GM12878 (cell line): Measurements from ENCODE around the gene ATP12A. TPM values are rescaled to one million over a fixed set of nuclear protein-coding genes. Genes with fewer than 3 reads are reported as not detected.

Source experiments
- ATAC-seq: fragments of 200-7000 bp; cut with Tn5 transposase; 3 replicates; pipeline ENCODE4 v1.9.1; 2020; ENCODE audit warnings: mild to moderate bottlenecking, moderate library complexity
- BruUV-seq: library from RNA; stranded (reverse); fragments of 400-500 nt; replicated peaks from 2 replicates; lab custom pipeline; 2021; lab: Mats Ljungman, UMichigan
- CTCF ChIA-PET: fragments of 300-600 bp; sonication (Branson Sonifier 250); formaldehyde crosslinking; extraction: SDS; loops from one replicate; lab custom pipeline; 2021; ENCODE audit warnings: inconsistent platforms; lab: Yijun Ruan, JAX
- POLR2A ChIA-PET: fragments of 350-600 bp; formaldehyde crosslinking; extraction: SDS; loops from one replicate; lab custom pipeline; 2021; ENCODE audit warnings: inconsistent platforms; lab: Charles Lee
- RAD21 ChIA-PET: fragments of 300-600 bp; sonication (Branson Sonifier 250); formaldehyde crosslinking; loops from one replicate; lab custom pipeline; 2023; ENCODE audit warnings: antibody characterized with exemption; ENCODE audit not compliant: unreplicated experiment; lab: Charles Lee
- SMC1A ChIA-PET: fragments of 300-600 bp; sonication (Branson Sonifier 250); formaldehyde crosslinking; loops from one replicate; lab custom pipeline; 2023; ENCODE audit not compliant: unreplicated experiment, uncharacterized antibody; lab: Charles Lee
- DNase-seq: peaks from one replicate; pipeline ENCODE4 v3.0.0-alpha.2; 2011; ENCODE audit warnings: low read depth, low spot score
- FAIRE-seq: peaks from 3 replicates; lab custom pipeline; 2011; peaks lifted over from hg19 to GRCh38; lab: Jason Lieb, UNC
- H2AFZ ChIP-seq: 2 replicates; pipeline ENCODE4 v1.6.0; 2011; ENCODE audit warnings: low read depth, low read length, control low read depth; ENCODE audit not compliant: control insufficient read depth
- H3K27ac ChIP-seq: 2 replicates; pipeline ENCODE4 v1.5.1; 2011; ENCODE audit warnings: control low read depth; ENCODE audit not compliant: control insufficient read depth, insufficient read depth
- H3K27me3 ChIP-seq, 2 experiments: replicated peaks in 1 of 2; 2 replicates each; pipeline versions ENCODE4 v1.6.0 to v1.6.1; 2011; ENCODE audit warnings: low read length in 1 of 2; ENCODE audit not compliant: control insufficient read depth in 2 of 2, insufficient read depth in 2 of 2
- H3K36me3 ChIP-seq, 2 experiments: 2 replicates each; pipeline ENCODE4 v1.5.1; 2011; ENCODE audit warnings: low read length in 1 of 2; ENCODE audit not compliant: control insufficient read depth in 2 of 2, insufficient read depth in 2 of 2
- H3K4me1 ChIP-seq: 2 replicates; pipeline ENCODE4 v1.6.1; 2011; ENCODE audit warnings: mild to moderate bottlenecking, low read length, moderate library complexity, mixed read lengths; ENCODE audit not compliant: control insufficient read depth, insufficient read depth
- H3K4me2 ChIP-seq: 2 replicates; pipeline ENCODE4 v1.6.0; 2011; ENCODE audit warnings: control low read depth; ENCODE audit not compliant: control insufficient read depth, insufficient read depth
- H3K4me3 ChIP-seq: fragments of 200-600 bp; sonication (generic); 2 replicates; pipeline ENCODE4 v1.5.1; 2016
- H3K79me2 ChIP-seq: 2 replicates; pipeline ENCODE4 v1.6.0; 2011; ENCODE audit warnings: low read length; ENCODE audit not compliant: control insufficient read depth, insufficient read depth
- H3K9ac ChIP-seq: 2 replicates; pipeline ENCODE4 v1.8.0; 2011; ENCODE audit warnings: low read length, control low read depth, mixed read lengths; ENCODE audit not compliant: control insufficient read depth, insufficient read depth
- H3K9me3 ChIP-seq: replicated peaks from 3 replicates; pipeline ENCODE4 v1.5.1; 2011; ENCODE audit warnings: mild to moderate bottlenecking, low read length; ENCODE audit not compliant: control insufficient read depth, insufficient read depth
- H4K20me1 ChIP-seq: 2 replicates; pipeline ENCODE4 v1.6.0; 2011; ENCODE audit not compliant: control insufficient read depth, insufficient read depth
- ESRRA ChIP-seq: IDR thresholded peaks from 2 replicates; pipeline ENCODE4 v1.6.1; 2012; ENCODE audit warnings: mild to moderate bottlenecking, low read length, improper control_type of control experiment
- NR2C1 ChIP-seq: fragments of 450-650 bp; IDR thresholded peaks from 2 replicates; pipeline ENCODE4 v1.6.1; 2017; ENCODE audit warnings: antibody characterized with exemption, mild to moderate bottlenecking, moderate library complexity
- TBL1XR1 ChIP-seq: IDR thresholded peaks from 2 replicates; pipeline ENCODE4 v1.6.1; 2012; ENCODE audit warnings: low read depth, low read length, improper control_type of control experiment
- WGBS: methylation state at CpG from one replicate; pipeline ENCODE4 v1.1.6; 2016; ENCODE audit warnings: low lambda C conversion rate; ENCODE audit not compliant: insufficient replicate concordance, insufficient coverage; ENCODE audit errors: missing lambda C conversion rate; 5-methylcytosine and 5-hydroxymethylcytosine counted together
- in situ Hi-C: fragments of 300-500 bp; cut with MboI; formaldehyde crosslinking; loops from 9 replicates; pipeline ENCODE4 v1.14.3; 2018; ENCODE audit warnings: mixed read lengths
- intact Hi-C: fragments of 100-400 bp; cut with micrococcal nuclease; formaldehyde crosslinking; loops from one replicate; pipeline ENCODE4 v1.14.2; 2022; ENCODE audit not compliant: unreplicated experiment
- polyA plus RNA-seq, 11 experiments: library from polyadenylated mRNA; depleted of rRNA in 4 of 11; unstranded in 6 of 11; stranded (reverse) in 5 of 11; fragments of >200 nt; fragmentation: Nextera tagmentation in 4 of 11; fragmentation: Illumina TruSeq in 1 of 11; extraction: Ambion mirVana in 4 of 11; extraction: Trizol in 1 of 11; gene quantifications; 1 replicate in 1 of 11; 2 replicates in 10 of 11; pipeline versions ENCODE4 v1.2.1 to v1.2.3, GENCODE V29; 2011 to 2016; ENCODE audit warnings: inconsistent platforms in 2 of 11, missing spikeins in 2 of 11, low read depth in 1 of 11
- total RNA-seq, 4 experiments: library from RNA; depleted of rRNA in 3 of 4; stranded (reverse); fragments of >200 nt in 3 of 4; fragmentation: Illumina TruSeq in 1 of 4; extraction: Trizol in 1 of 4; gene quantifications; 2 replicates each; pipeline versions ENCODE4 v1.2.1 to v1.2.3, GENCODE V29; 2013 to 2021
- TF ChIP-seq, protein P1 (sequence below): fragments of 450-650 bp; formaldehyde crosslinking; IDR thresholded peaks from 2 replicates; pipeline ENCODE4 v1.4.0; 2022; ENCODE audit warnings: mild to moderate bottlenecking, moderate library complexity

ATP12A gene
- total and polyA plus RNA-seq, 10 of the 15 experiments (the other 5 are each of a cell fraction or from before 2014, with no cell fraction given) = 0.02 to 0.08 (median 0.04) TPM; not detected in 6

DNA sequence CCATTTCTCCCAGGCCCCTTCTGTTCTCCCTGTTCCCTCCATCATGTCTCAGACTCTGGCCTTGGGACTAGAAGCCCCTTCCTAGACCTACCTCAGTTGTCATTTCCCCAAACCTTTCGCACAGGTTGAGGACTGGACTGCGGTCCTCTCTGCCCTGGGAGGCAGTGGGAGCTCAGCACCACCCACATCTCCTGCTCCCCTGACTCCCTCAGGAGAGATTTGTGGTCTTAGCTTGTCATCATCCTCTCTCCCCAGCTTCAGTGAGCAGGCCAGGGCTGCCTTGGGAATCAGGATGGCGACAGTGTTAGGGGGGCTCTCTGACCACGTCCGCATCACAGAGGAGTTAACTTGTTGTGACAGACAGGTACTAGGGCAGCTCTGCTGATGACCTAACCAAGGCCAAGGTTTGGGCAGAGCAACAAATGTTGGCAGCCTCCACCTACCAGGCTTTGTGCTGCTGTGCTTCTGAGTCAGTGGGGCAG, 58.2 kb downstream of the ATP12A start:
- ChIA-PET SMC1A (no interaction called here), POLR2A (no interaction called here), RAD21 (no interaction called here), CTCF (interaction anchor here (2.9 kb wide), 1 partner anchor 230 kb away, joined by 16 read pairs; no protein-coding TSS in a partner anchor)
- DNase-seq = no peak
- Histone ChIP-seq H3K9me3 (no peaks in the 10 kb centered on the region), H4K20me1 (no peaks in the 10 kb centered on the region), H3K36me3 (no peaks in the 10 kb centered on the region), H3K79me2 (no peaks in the 10 kb centered on the region), H3K4me2 (no peak overlapping the region), H3K27me3 (no peaks in the 10 kb centered on the region), H3K4me3 (no peak overlapping the region), H3K4me1 (peaks cover 6% of the 10 kb centered on the region), H3K9ac (no peak overlapping the region), H2AFZ (no peak overlapping the region), H3K27ac (no peak overlapping the region)
- intact Hi-C loops = no loop called here
- no TSS peak for BruUV-seq
- in situ Hi-C loops = no loop called here
- TF ChIP-seq ESRRA = no peak
- TF ChIP-seq NR2C1 = no peak
- TF ChIP-seq TBL1XR1 = no peak
- TF ChIP-seq, protein P1, sequence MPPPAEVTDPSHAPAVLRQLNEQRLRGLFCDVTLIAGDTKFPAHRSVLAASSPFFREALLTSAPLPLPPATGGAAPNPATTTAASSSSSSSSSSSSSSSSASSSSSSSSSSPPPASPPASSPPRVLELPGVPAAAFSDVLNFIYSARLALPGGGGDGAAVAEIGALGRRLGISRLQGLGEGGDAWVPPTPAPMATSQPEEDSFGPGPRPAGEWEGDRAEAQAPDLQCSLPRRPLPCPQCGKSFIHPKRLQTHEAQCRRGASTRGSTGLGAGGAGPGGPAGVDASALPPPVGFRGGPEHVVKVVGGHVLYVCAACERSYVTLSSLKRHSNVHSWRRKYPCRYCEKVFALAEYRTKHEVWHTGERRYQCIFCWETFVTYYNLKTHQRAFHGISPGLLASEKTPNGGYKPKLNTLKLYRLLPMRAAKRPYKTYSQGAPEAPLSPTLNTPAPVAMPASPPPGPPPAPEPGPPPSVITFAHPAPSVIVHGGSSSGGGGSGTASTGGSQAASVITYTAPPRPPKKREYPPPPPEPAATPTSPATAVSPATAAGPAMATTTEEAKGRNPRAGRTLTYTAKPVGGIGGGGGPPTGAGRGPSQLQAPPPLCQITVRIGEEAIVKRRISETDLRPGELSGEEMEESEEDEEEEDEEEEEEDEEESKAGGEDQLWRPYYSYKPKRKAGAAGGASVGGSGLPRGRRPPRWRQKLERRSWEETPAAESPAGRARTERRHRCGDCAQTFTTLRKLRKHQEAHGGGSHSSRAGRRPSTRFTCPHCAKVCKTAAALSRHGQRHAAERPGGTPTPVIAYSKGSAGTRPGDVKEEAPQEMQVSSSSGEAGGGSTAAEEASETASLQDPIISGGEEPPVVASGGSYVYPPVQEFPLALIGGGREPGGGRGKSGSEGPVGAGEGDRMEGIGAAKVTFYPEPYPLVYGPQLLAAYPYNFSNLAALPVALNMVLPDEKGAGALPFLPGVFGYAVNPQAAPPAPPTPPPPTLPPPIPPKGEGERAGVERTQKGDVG (CRISPR knock-in tag) = no peak
- FAIRE-seq = no peak
- ATAC-seq = no peak
- WGBS = 48% methylated on average over 5 of the region's 5 CpGs
